Trophoblast cell (in vitro differentiated cells and primary cell): Measurements from ENCODE around the gene EIF4G1.

Experiments used
- DNase-seq, 2 donors: peaks; one replicate each; pipeline ENCODE4 v3.0.0-alpha.2; 2016
- H2AFZ ChIP-seq: 2 replicates; pipeline ENCODE4 v1.6.1; 2013; ENCODE audit warnings: low read length, moderate library complexity, mild to moderate bottlenecking; ENCODE audit not compliant: insufficient read depth, poor library complexity
- H2AK5ac ChIP-seq: 2 replicates; pipeline ENCODE4 v1.6.1; 2013; ENCODE audit warnings: mild to moderate bottlenecking, low read length
- H2BK120ac ChIP-seq: 2 replicates; pipeline ENCODE4 v1.6.1; 2013; ENCODE audit warnings: low read length, mild to moderate bottlenecking, moderate library complexity; ENCODE audit not compliant: insufficient read depth, poor library complexity
- H2BK12ac ChIP-seq: 2 replicates; pipeline ENCODE4 v1.6.1; 2013; ENCODE audit warnings: mild to moderate bottlenecking, low read length, moderate library complexity
- H2BK5ac ChIP-seq: 2 replicates; pipeline ENCODE4 v1.6.1; 2013; ENCODE audit warnings: low read length, low read depth, moderate library complexity, mild to moderate bottlenecking; ENCODE audit not compliant: poor library complexity
- H3K14ac ChIP-seq: 2 replicates; pipeline ENCODE4 v1.6.1; 2013; ENCODE audit warnings: mild to moderate bottlenecking, low read length
- H3K18ac ChIP-seq: 2 replicates; pipeline ENCODE4 v1.6.1; 2013; ENCODE audit warnings: mild to moderate bottlenecking, low read length
- H3K23ac ChIP-seq: 2 replicates; pipeline ENCODE4 v1.6.1; 2013; ENCODE audit warnings: low read length
- H3K27ac ChIP-seq: 2 replicates; pipeline ENCODE4 v1.5.1; 2013; ENCODE audit warnings: low read depth, mild to moderate bottlenecking, inconsistent platforms, low read length, moderate library complexity
- H3K27me3 ChIP-seq: 2 replicates; pipeline ENCODE4 v1.6.1; 2013; ENCODE audit warnings: inconsistent platforms, mild to moderate bottlenecking, low read length, moderate library complexity; ENCODE audit not compliant: insufficient read depth
- H3K36me3 ChIP-seq, 2 experiments: 1 replicate in 1 of 2; 2 replicates in 1 of 2; pipeline ENCODE4 v1.6.1; 2013; ENCODE audit warnings: low read length in 2 of 2, mild to moderate bottlenecking in 2 of 2, moderate library complexity in 1 of 2; ENCODE audit not compliant: insufficient read depth in 2 of 2, control insufficient read depth in 1 of 2
- H3K4ac ChIP-seq: 2 replicates; pipeline ENCODE4 v1.6.1; 2013; ENCODE audit warnings: low read depth, mild to moderate bottlenecking, low read length, moderate library complexity
- H3K4me1 ChIP-seq, 2 experiments: 1 replicate in 1 of 2; 2 replicates in 1 of 2; pipeline ENCODE4 v1.6.1; 2013; ENCODE audit warnings: low read length in 2 of 2, mild to moderate bottlenecking in 2 of 2, moderate library complexity in 1 of 2; ENCODE audit not compliant: insufficient read depth in 2 of 2, control insufficient read depth in 1 of 2
- H3K4me2 ChIP-seq: 2 replicates; pipeline ENCODE4 v1.6.1; 2013; ENCODE audit warnings: inconsistent platforms, mild to moderate bottlenecking, low read length, moderate library complexity
- H3K4me3 ChIP-seq: 2 replicates; pipeline ENCODE4 v1.5.1; 2013; ENCODE audit warnings: mild to moderate bottlenecking, low read depth, low read length, inconsistent platforms
- H3K79me1 ChIP-seq: one replicate; pipeline ENCODE4 v1.6.1; 2013; ENCODE audit warnings: low read length
- H3K79me2 ChIP-seq: 2 replicates; pipeline ENCODE4 v1.6.1; 2013; ENCODE audit warnings: low read length, mild to moderate bottlenecking; ENCODE audit not compliant: control insufficient read depth, insufficient read depth, poor library complexity
- H3K9ac ChIP-seq: 2 replicates; pipeline ENCODE4 v1.6.1; 2013; ENCODE audit warnings: mild to moderate bottlenecking, low read length
- H3K9me3 ChIP-seq: 2 replicates; pipeline ENCODE4 v1.6.1; 2013; ENCODE audit warnings: low read depth, mild to moderate bottlenecking, control low read depth, inconsistent platforms, low read length; ENCODE audit not compliant: insufficient read depth
- H4K12ac ChIP-seq: 2 replicates; pipeline ENCODE4 v1.6.1; 2013; ENCODE audit warnings: low read depth, mild to moderate bottlenecking, low read length, moderate library complexity
- H4K8ac ChIP-seq: 2 replicates; pipeline ENCODE4 v1.6.1; 2013; ENCODE audit warnings: low read depth, mild to moderate bottlenecking, low read length, moderate library complexity
- H4K91ac ChIP-seq: one replicate; pipeline ENCODE4 v1.6.1; 2013; ENCODE audit warnings: low read depth, mild to moderate bottlenecking, low read length, moderate library complexity
- WGBS: extraction: QIAGEN DNeasy Blood & Tissue Kit; methylation state at CpG from one replicate; pipeline ENCODE4 v1.1.7; 2013; ENCODE audit warnings: missing lambda C conversion rate; ENCODE audit not compliant: insufficient read length, insufficient coverage; ENCODE audit errors: extremely low coverage; 5-methylcytosine and 5-hydroxymethylcytosine counted together

Gene EIF4G1

GRCh38 chr3:184284696-184285095 is 29.7 kb upstream of the EIF4G1 start:
- Histone ChIP-seq H3K14ac (no peak overlapping the region), H4K91ac (no peak overlapping the region), H2BK5ac (no peak overlapping the region), H3K27ac (no peak overlapping the region), H2AK5ac (no peak overlapping the region), H2BK120ac (no peak overlapping the region), H3K79me2 (no peaks in the 10 kb centered on the region), H3K9ac (no peak overlapping the region), H3K36me3 (no peaks in the 10 kb centered on the region), H2AFZ (no peak overlapping the region), H3K27me3 (no peaks in the 10 kb centered on the region), H3K23ac (no peak overlapping the region), H4K12ac (no peak overlapping the region), H3K79me1 (no peaks in the 10 kb centered on the region), H2BK12ac (no peak overlapping the region), H3K4me1 (no peaks in the 10 kb centered on the region), H3K4me3 (no peak overlapping the region), H4K8ac (no peak overlapping the region), H3K4ac (no peak overlapping the region), H3K18ac (no peak overlapping the region), H3K9me3 (peaks cover 2% of the 10 kb centered on the region), H3K4me2 (no peak overlapping the region)
- peak in 1 of 2 donors; percentile 16 for DNase-seq
- no CpG with 5 or more reads among the region's 4 CpGs for WGBS

GRCh38 chr3:184289426-184289938 is 24.9 kb upstream of the EIF4G1 start:
- no peak overlapping the region for H3K23ac ChIP-seq
- no peak overlapping the region for H2BK120ac ChIP-seq
- H2AK5ac ChIP-seq = no peak overlapping the region
- H3K9me3 ChIP-seq = peaks cover 2% of the 10 kb centered on the region
- peak in 1 of 2 donors; percentile 40 for DNase-seq
- no peak overlapping the region for H3K4me3 ChIP-seq
- no peak overlapping the region for H3K27ac ChIP-seq
- no peaks in the 10 kb centered on the region for H3K4me1 ChIP-seq
- no peak overlapping the region for H3K18ac ChIP-seq
- no peak overlapping the region for H4K91ac ChIP-seq
- no CpG with 5 or more reads among the region's 10 CpGs for WGBS
- no peak overlapping the region for H2BK12ac ChIP-seq
- no peak overlapping the region for H3K9ac ChIP-seq
- H3K4me2 ChIP-seq = no peak overlapping the region
- no peak overlapping the region for H3K4ac ChIP-seq
- no peak overlapping the region for H4K12ac ChIP-seq
- H3K27me3 ChIP-seq = no peaks in the 10 kb centered on the region
- H3K79me2 ChIP-seq = no peaks in the 10 kb centered on the region
- H2AFZ ChIP-seq = no peak overlapping the region
- no peak overlapping the region for H2BK5ac ChIP-seq
- no peak overlapping the region for H4K8ac ChIP-seq
- H3K14ac ChIP-seq = no peak overlapping the region
- no peaks in the 10 kb centered on the region for H3K79me1 ChIP-seq
- H3K36me3 ChIP-seq = no peaks in the 10 kb centered on the region

GRCh38 chr3:184290331-184290730 is 24.1 kb upstream of the EIF4G1 start:
- H4K8ac ChIP-seq = no peak overlapping the region
- no peak for DNase-seq
- no peak overlapping the region for H3K18ac ChIP-seq
- no peak overlapping the region for H2BK12ac ChIP-seq
- no peak overlapping the region for H3K9ac ChIP-seq
- H3K4me1 ChIP-seq = no peaks in the 10 kb centered on the region
- H4K12ac ChIP-seq = no peak overlapping the region
- no peaks in the 10 kb centered on the region for H3K79me1 ChIP-seq
- H4K91ac ChIP-seq = no peak overlapping the region
- H3K9me3 ChIP-seq = peaks cover 2% of the 10 kb centered on the region
- no peaks in the 10 kb centered on the region for H3K79me2 ChIP-seq
- H2BK5ac ChIP-seq = no peak overlapping the region
- H3K14ac ChIP-seq = no peak overlapping the region
- H3K36me3 ChIP-seq = no peaks in the 10 kb centered on the region
- H3K23ac ChIP-seq = no peak overlapping the region
- no peak overlapping the region for H3K4ac ChIP-seq
- no peak overlapping the region for H3K27ac ChIP-seq
- no peak overlapping the region for H3K4me3 ChIP-seq
- H2AFZ ChIP-seq = no peak overlapping the region
- no CpG with 5 or more reads among the region's 10 CpGs for WGBS
- no peak overlapping the region for H2BK120ac ChIP-seq
- no peak overlapping the region for H3K4me2 ChIP-seq
- H2AK5ac ChIP-seq = no peak overlapping the region
- no peaks in the 10 kb centered on the region for H3K27me3 ChIP-seq

GRCh38 chr3:184291044-184291737 is 23.2 kb upstream of the EIF4G1 start:
- H3K14ac ChIP-seq = no peak overlapping the region
- no CpG with 5 or more reads among the region's 22 CpGs for WGBS
- H2BK5ac ChIP-seq = no peak overlapping the region
- H2BK120ac ChIP-seq = no peak overlapping the region
- no peak overlapping the region for H3K4me2 ChIP-seq
- DNase-seq = no peak
- H4K12ac ChIP-seq = no peak overlapping the region
- no peak overlapping the region for H2AFZ ChIP-seq
- H3K18ac ChIP-seq = no peak overlapping the region
- no peak overlapping the region for H3K27ac ChIP-seq
- no peaks in the 10 kb centered on the region for H3K27me3 ChIP-seq
- no peaks in the 10 kb centered on the region for H3K79me2 ChIP-seq
- H3K79me1 ChIP-seq = no peaks in the 10 kb centered on the region
- no peak overlapping the region for H2BK12ac ChIP-seq
- H3K23ac ChIP-seq = no peak overlapping the region
- no peak overlapping the region for H4K8ac ChIP-seq
- no peaks in the 10 kb centered on the region for H3K4me1 ChIP-seq
- H3K9ac ChIP-seq = no peak overlapping the region
- peaks cover 2% of the 10 kb centered on the region for H3K9me3 ChIP-seq
- H4K91ac ChIP-seq = no peak overlapping the region
- H2AK5ac ChIP-seq = no peak overlapping the region
- no peak overlapping the region for H3K4me3 ChIP-seq
- no peaks in the 10 kb centered on the region for H3K36me3 ChIP-seq
- no peak overlapping the region for H3K4ac ChIP-seq
